Panc1 (cell line): Measurements from ENCODE around the gene ANKRD29. TPM values are rescaled to one million over a fixed set of nuclear protein-coding genes. Genes with fewer than 3 reads are reported as not detected.

ENCODE experiments used
- ATAC-seq: fragments of 200-7000 bp; cut with Tn5 transposase; 2 replicates; pipeline ENCODE4 v1.9.1; 2020; ENCODE audit warnings: mild to moderate bottlenecking, moderate library complexity
- BruUV-seq: library from RNA; stranded (reverse); fragments of 400-500 nt; replicated peaks from 2 replicates; lab custom pipeline; 2021; lab: Mats Ljungman, UMichigan
- CTCF ChIA-PET: fragments of 300-600 bp; sonication (Branson Sonifier 250); formaldehyde crosslinking; loops from one replicate; lab custom pipeline; 2022; ENCODE audit warnings: antibody characterized with exemption; lab: Charles Lee
- POLR2A ChIA-PET: fragments of 300-600 bp; sonication (Branson Sonifier 250); formaldehyde crosslinking; loops from one replicate; lab custom pipeline; 2022; ENCODE audit warnings: antibody characterized with exemption; lab: Charles Lee
- DNase-seq: peaks from one replicate; pipeline ENCODE4 v3.0.0-alpha.2; 2010; ENCODE audit warnings: low read depth, low spot score
- H3K27ac ChIP-seq: 2 replicates; pipeline ENCODE4 v1.5.1; 2011; ENCODE audit warnings: mild to moderate bottlenecking, low read length, inconsistent platforms
- H3K27me3 ChIP-seq: fragments of 200-500 bp; sonication (Bioruptor generic); 2 replicates; pipeline ENCODE4 v1.6.0; 2014; ENCODE audit warnings: low read length, inconsistent platforms; ENCODE audit not compliant: control insufficient read depth, insufficient read depth
- H3K36me3 ChIP-seq: fragments of 200-500 bp; sonication (Bioruptor generic); 2 replicates; pipeline ENCODE4 v1.5.1; 2014; ENCODE audit warnings: inconsistent platforms, mild to moderate bottlenecking, low read length, moderate library complexity; ENCODE audit not compliant: control insufficient read depth, insufficient read depth
- H3K4me1 ChIP-seq: 2 replicates; pipeline ENCODE4 v1.5.1; 2011; ENCODE audit warnings: inconsistent platforms, mild to moderate bottlenecking, low read length, moderate library complexity; ENCODE audit not compliant: control insufficient read depth, insufficient read depth
- H3K4me3 ChIP-seq, 2 experiments: 2 replicates each; pipeline ENCODE4 v1.5.1; 2011 to 2012; ENCODE audit warnings: low read depth in 2 of 2, low read length in 2 of 2, mild to moderate bottlenecking in 2 of 2, inconsistent platforms in 1 of 2, moderate library complexity in 1 of 2
- H3K9me3 ChIP-seq: fragments of 200-500 bp; sonication (Bioruptor generic); 2 replicates; pipeline ENCODE4 v1.5.1; 2014; ENCODE audit warnings: low read depth, mild to moderate bottlenecking, inconsistent platforms, low read length, moderate library complexity; ENCODE audit not compliant: control insufficient read depth, insufficient read depth
- CTCF ChIP-seq: fragments of 450-650 bp; IDR thresholded peaks from 2 replicates; pipeline ENCODE4 v1.5.1; 2017; ENCODE audit warnings: mild to moderate bottlenecking
- POLR2AphosphoS5 ChIP-seq: IDR thresholded peaks from 2 replicates; pipeline ENCODE4 v1.6.1; 2012; ENCODE audit warnings: mild to moderate bottlenecking, low read depth, low read length, moderate library complexity
- REST ChIP-seq, 2 experiments: IDR thresholded peaks; 2 replicates each; pipeline ENCODE4 v1.6.1; 2011 to 2012; ENCODE audit warnings: low read depth in 2 of 2, control low read depth in 1 of 2, low read length in 1 of 2, mild to moderate bottlenecking in 1 of 2, moderate library complexity in 1 of 2; ENCODE audit not compliant: insufficient read depth in 1 of 2
- SIN3A ChIP-seq: IDR thresholded peaks from 2 replicates; pipeline ENCODE4 v1.6.1; 2012; ENCODE audit warnings: low read depth, mild to moderate bottlenecking, low read length, moderate library complexity, borderline replicate concordance; ENCODE audit not compliant: insufficient read depth
- TCF7L2 ChIP-seq: IDR thresholded peaks from 2 replicates; pipeline ENCODE4 v1.6.1; 2011; ENCODE audit warnings: mild to moderate bottlenecking, low read depth, low read length, inconsistent platforms
- in situ Hi-C: cut with HindIII; loops from 2 replicates; pipeline ENCODE4 v1.10.0; 2016; ENCODE audit warnings: low sequenced_read_pairs, low pct_unique_long_range_greater_than_20kb
- intact Hi-C: fragments of 100-400 bp; cut with micrococcal nuclease; formaldehyde crosslinking; loops from one replicate; pipeline ENCODE4 v1.10.0; 2022; ENCODE audit not compliant: unreplicated experiment
- total RNA-seq: library from RNA; stranded (reverse); gene quantifications from one replicate; pipeline ENCODE4 v1.2.1, GENCODE V29; 2021; ENCODE audit not compliant: unreplicated experiment

Gene ANKRD29
- total RNA-seq, 1 experiment from 2014 or later: 0.67 TPM

DNA sequence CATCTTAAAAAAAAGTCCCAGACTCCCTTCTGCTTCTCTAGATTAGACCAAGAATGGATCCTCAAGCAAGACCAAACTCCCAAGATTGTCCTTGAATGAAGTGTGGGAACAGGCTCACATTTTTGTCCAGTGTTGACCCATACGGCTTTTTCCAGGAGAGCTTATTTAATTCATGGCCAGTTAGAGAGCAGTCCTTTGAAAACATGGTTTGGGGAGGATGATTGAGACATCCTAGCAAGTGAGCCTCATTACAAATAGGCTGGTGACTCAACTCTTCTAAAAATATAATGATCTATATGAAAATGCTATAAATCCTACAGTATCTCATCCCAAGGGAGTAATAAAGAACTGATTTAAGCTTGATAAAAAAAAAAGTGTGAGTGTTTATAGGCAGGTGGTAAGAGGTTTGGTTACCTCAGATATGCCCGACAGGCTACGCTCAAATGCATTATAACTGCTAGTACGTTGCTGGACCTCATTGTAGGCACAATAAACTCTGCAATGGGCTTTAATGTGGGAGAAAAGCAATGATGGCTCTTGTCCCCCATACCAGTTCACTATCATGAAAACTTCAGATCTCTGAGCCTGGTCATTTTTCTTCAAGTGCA, 17.0 kb downstream of the ANKRD29 start:
- no peak for ATAC-seq
- in situ Hi-C loops: no loop called here
- no peaks in the 10 kb centered on the region; the same call in 1 of the 2 replicates for H3K27me3 ChIP-seq
- H3K36me3 ChIP-seq: no peaks in the 10 kb centered on the region
- TF ChIP-seq TCF7L2 (no peak), SIN3A (no peak), REST (IDR thresholded peaks at IDR 0.05; ENCODE audit: insufficient read depth in 1 of 2, low read depth in 2 of 2, low read length in 1 of 2) (no peak), CTCF (no peak), POLR2AphosphoS5 (no peak)
- ChIA-PET POLR2A (no interaction called here), CTCF (no interaction called here)
- intact Hi-C loops: no loop called here
- DNase-seq: no peak
- H3K4me3 ChIP-seq: no peak overlapping the region
- H3K27ac ChIP-seq: no peak overlapping the region
- no TSS peak for BruUV-seq
- no peaks in the 10 kb centered on the region for H3K4me1 ChIP-seq
- no peaks in the 10 kb centered on the region for H3K9me3 ChIP-seq

DNA sequence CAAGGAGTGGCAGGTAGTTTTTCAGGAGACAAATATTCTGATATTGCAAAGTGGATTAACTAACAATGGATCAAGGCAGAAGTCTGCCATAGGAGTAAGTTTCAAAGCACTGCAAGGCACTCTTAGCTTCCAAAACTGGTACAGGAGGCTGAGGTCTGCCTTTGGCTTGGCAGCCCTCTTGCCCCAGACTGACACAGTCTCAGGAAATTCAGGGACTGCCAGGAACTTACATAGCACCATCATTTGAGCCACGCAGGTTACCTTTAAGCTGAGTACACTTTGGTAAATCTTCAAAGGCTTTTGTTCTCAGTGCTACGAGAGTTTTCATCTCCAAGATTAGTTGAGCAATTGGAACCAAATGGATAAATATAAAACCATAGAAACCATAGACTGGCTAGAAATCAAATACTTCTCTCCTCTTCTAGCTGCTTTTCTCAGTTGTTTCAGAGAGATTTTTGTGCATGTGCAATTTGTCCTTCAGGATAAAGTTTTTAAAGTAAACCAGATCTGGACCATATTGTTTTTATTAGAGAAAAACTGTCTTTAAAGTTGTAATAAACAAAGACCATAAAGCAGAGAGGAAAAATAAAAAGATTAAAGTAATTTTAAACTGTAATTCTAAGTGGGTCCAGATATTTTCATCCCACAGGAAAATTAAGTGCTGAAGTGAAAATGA, 18.8 kb downstream of the ANKRD29 start:
- intact Hi-C loops: no loop called here
- H3K4me3 ChIP-seq: no peak overlapping the region
- in situ Hi-C loops: no loop called here
- ATAC-seq (no peak), DNase-seq (no peak)
- no TSS peak for BruUV-seq
- ChIA-PET POLR2A (interaction anchor here (0.7 kb wide), 1 partner anchor 156 kb away, joined by 4 read pairs; no protein-coding TSS in a partner anchor), CTCF (interaction anchor here (0.5 kb wide), 1 partner anchor 131 kb away, joined by 4 read pairs; no protein-coding TSS in a partner anchor)
- TF ChIP-seq POLR2AphosphoS5 (no peak), TCF7L2 (no peak), SIN3A (no peak), REST (IDR thresholded peaks at IDR 0.05; ENCODE audit: insufficient read depth in 1 of 2, low read depth in 2 of 2, low read length in 1 of 2) (no peak), CTCF (no peak)
- no peaks in the 10 kb centered on the region for H3K4me1 ChIP-seq
- H3K36me3 ChIP-seq: no peaks in the 10 kb centered on the region
- no peak overlapping the region for H3K27ac ChIP-seq
- no peaks in the 10 kb centered on the region; the same call in 1 of the 2 replicates for H3K27me3 ChIP-seq
- H3K9me3 ChIP-seq: no peaks in the 10 kb centered on the region
